Muscle layer of colon (tissue), 2 donors: Measurements from ENCODE around the gene STMP1.

Experiments used
- H3K27ac ChIP-seq: one replicate; pipeline ENCODE4 v1.7.0; 2013; ENCODE audit warnings: low read depth, mild to moderate bottlenecking, low read length, moderate library complexity
- H3K27me3 ChIP-seq, 2 donors: one replicate each; pipeline ENCODE4 v1.7.0; 2013; ENCODE audit warnings: low read length in 2 of 2, mild to moderate bottlenecking in 2 of 2; ENCODE audit not compliant: insufficient read depth in 2 of 2, control insufficient read depth in 1 of 2
- H3K36me3 ChIP-seq: one replicate; pipeline ENCODE4 v1.7.0; 2013; ENCODE audit warnings: mild to moderate bottlenecking, low read length; ENCODE audit not compliant: insufficient read depth
- H3K4me1 ChIP-seq: one replicate; pipeline ENCODE4 v1.7.0; 2013; ENCODE audit warnings: mild to moderate bottlenecking, low read length; ENCODE audit not compliant: insufficient read depth
- H3K4me3 ChIP-seq, 2 donors: one replicate each; pipeline ENCODE4 v1.7.0; 2013; ENCODE audit warnings: low read length in 2 of 2, low read depth in 1 of 2, mild to moderate bottlenecking in 1 of 2, moderate library complexity in 1 of 2
- H3K9ac ChIP-seq: one replicate; pipeline ENCODE4 v1.7.0; 2013; ENCODE audit warnings: low read length
- H3K9me3 ChIP-seq: one replicate; pipeline ENCODE4 v1.7.0; 2013; ENCODE audit warnings: mild to moderate bottlenecking, low read length
- donor health status: abdominal sarcoma.
- donor health status: Adenocarcinoma of cecum.

The STMP1 gene

GRCh38 chr7:135706038-135706742 lies 43.9 kb downstream of the STMP1 start:
- Histone ChIP-seq H3K4me3 (no peak overlapping the region), H3K9me3 (no peaks in the 10 kb centered on the region), H3K9ac (no peak overlapping the region), H3K27ac (no peak overlapping the region), H3K27me3 (no peaks in the 10 kb centered on the region), H3K4me1 (no peaks in the 10 kb centered on the region), H3K36me3 (no peaks in the 10 kb centered on the region)

- Histone ChIP-seq H3K27me3 (no peaks in the 10 kb centered on the region), H3K4me3 (no peak overlapping the region), H3K4me1 (no peaks in the 10 kb centered on the region), H3K27ac (no peak overlapping the region), H3K36me3 (no peaks in the 10 kb centered on the region), H3K9me3 (no peaks in the 10 kb centered on the region), H3K9ac (no peak overlapping the region)
Measured at GRCh38 chr7:135706858-135707569, 44.7 kb downstream of the STMP1 start.

DNA sequence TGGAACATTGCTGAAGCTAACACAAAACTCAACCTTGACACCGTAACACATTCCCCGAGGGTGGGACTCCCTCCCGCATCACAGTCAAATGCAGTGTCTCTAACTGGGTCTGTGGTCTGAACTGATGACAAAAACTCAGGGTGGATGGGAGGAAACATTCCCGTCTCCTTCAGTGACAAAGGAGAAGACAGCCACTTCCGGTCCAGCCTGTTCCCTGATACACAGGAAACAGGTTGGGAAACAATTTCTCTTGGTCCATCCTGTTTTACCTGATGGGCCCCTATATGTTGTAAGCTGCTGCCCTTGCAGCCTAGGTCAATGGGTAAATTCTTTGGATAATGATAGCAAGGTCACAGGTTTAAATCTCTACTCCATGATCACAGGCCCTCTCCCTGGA lies 45.3 kb downstream of the STMP1 start:
- no peak overlapping the region for H3K27ac ChIP-seq
- H3K4me1 ChIP-seq: no peaks in the 10 kb centered on the region
- no peak overlapping the region for H3K4me3 ChIP-seq
- no peaks in the 10 kb centered on the region for H3K27me3 ChIP-seq
- no peaks in the 10 kb centered on the region for H3K36me3 ChIP-seq
- H3K9me3 ChIP-seq: no peaks in the 10 kb centered on the region
- no peak overlapping the region for H3K9ac ChIP-seq

GRCh38 chr7:135708041-135708440 lies 45.7 kb downstream of the STMP1 start:
- no peak overlapping the region for H3K27ac ChIP-seq

GRCh38 chr7:135709508-135709907 lies 47.2 kb downstream of the STMP1 start:
- no peaks in the 10 kb centered on the region for H3K9me3 ChIP-seq
- H3K4me3 ChIP-seq: no peak overlapping the region
- H3K36me3 ChIP-seq: no peaks in the 10 kb centered on the region
- no peak overlapping the region for H3K9ac ChIP-seq
- H3K27me3 ChIP-seq: no peaks in the 10 kb centered on the region
- H3K27ac ChIP-seq: no peak overlapping the region
- H3K4me1 ChIP-seq: no peaks in the 10 kb centered on the region

More at GRCh38 chr7:135708041-135708440, 45.7 kb downstream of the STMP1 start:
- H3K9ac ChIP-seq: no peak overlapping the region
- no peak overlapping the region for H3K4me3 ChIP-seq
- H3K27me3 ChIP-seq: no peaks in the 10 kb centered on the region
- no peaks in the 10 kb centered on the region for H3K4me1 ChIP-seq
- no peaks in the 10 kb centered on the region for H3K9me3 ChIP-seq
- H3K36me3 ChIP-seq: no peaks in the 10 kb centered on the region

DNA sequence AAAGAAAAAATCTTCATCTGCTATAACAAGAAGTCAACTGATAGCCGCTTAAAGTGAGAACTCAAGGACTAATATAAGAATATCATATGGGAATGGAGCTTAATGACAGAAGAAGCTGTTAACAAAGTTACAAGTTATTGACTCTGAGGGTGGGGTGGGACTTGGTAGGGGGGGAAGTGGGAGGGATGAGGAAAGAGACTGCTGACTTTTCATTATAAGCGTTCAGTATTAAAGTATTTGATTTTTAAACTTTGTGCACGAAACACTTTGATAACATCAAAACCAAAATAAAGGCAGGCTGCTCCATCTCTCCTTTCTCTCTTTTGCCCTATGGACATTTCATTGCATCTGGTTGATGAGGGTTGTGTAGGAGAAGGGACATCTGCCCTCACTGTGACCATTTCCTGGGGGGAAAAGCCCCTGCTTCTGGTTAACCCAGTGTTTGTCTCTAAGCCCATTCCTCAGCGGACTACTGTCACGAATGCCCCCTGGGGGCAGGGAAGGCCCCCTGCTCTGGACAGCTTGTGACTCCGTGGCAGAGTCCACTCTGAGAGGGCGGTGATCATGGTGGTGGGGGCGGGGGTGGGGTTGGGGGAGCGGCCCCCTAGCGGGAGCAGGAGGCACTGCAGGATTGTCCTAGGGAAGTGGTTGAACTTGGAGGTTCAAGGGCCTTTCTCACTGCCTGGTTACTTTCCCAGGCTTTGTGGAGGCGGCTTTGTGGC lies 48.3 kb downstream of the STMP1 start:
- Histone ChIP-seq H3K27me3 (no peaks in the 10 kb centered on the region), H3K4me1 (no peaks in the 10 kb centered on the region), H3K36me3 (no peaks in the 10 kb centered on the region), H3K9ac (no peak overlapping the region), H3K9me3 (no peaks in the 10 kb centered on the region), H3K4me3 (no peak overlapping the region), H3K27ac (no peak overlapping the region)

- H3K36me3 ChIP-seq: no peaks in the 10 kb centered on the region
- no peaks in the 10 kb centered on the region for H3K27me3 ChIP-seq
- no peaks in the 10 kb centered on the region for H3K9me3 ChIP-seq
- H3K27ac ChIP-seq: no peak overlapping the region
- no peaks in the 10 kb centered on the region for H3K4me1 ChIP-seq
- no peak overlapping the region for H3K9ac ChIP-seq
- H3K4me3 ChIP-seq: no peak overlapping the region
Measured at GRCh38 chr7:135711139-135711469, 48.8 kb downstream of the STMP1 start.

GRCh38 chr7:135712182-135712782 lies 50.0 kb downstream of the STMP1 start:
- Histone ChIP-seq H3K27ac (no peak overlapping the region), H3K36me3 (no peaks in the 10 kb centered on the region), H3K4me1 (peaks cover 6% of the 10 kb centered on the region), H3K9me3 (no peaks in the 10 kb centered on the region), H3K9ac (no peak overlapping the region), H3K4me3 (no peak overlapping the region), H3K27me3 (no peaks in the 10 kb centered on the region)

- no peaks in the 10 kb centered on the region for H3K9me3 ChIP-seq
- no peaks in the 10 kb centered on the region for H3K27me3 ChIP-seq
- no peaks in the 10 kb centered on the region for H3K36me3 ChIP-seq
- H3K9ac ChIP-seq: no peak overlapping the region
- no peak overlapping the region for H3K27ac ChIP-seq
- peaks cover 6% of the 10 kb centered on the region for H3K4me1 ChIP-seq
- no peak overlapping the region for H3K4me3 ChIP-seq
Measured at GRCh38 chr7:135712796-135713195, 50.5 kb downstream of the STMP1 start.

DNA sequence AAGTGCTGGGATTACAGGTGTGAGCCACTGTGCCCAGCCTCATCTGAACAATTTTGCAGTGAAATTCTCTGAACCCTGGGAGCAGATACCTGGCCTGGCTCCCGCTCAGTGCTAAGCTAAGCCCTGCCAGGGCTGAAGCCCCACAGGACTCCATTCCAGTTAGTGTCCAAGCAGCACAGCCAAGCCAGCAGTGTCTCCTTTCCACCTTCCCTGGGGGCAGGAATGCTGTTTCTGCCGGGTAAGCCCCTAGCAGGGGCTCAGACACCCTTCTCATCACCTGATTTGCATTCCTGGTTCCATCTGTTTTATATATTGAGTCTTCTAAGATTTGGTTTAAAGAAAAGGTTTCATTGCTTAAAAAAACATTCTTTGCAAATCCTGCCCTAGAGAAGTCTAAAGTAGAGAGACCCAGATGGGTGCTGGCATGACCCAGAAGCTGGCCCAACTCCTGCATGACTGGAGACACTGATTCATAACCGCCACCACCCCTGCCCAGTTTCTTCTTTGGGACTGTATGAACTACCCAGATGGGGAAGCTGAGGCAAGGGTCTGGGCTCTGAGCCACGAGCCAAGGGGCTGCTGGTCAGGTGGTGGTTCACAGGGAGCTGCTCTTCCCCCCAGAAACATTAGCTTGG lies 51.6 kb downstream of the STMP1 start:
- Histone ChIP-seq H3K27me3 (no peaks in the 10 kb centered on the region), H3K9ac (no peak overlapping the region), H3K4me3 (no peak overlapping the region), H3K4me1 (peaks cover 6% of the 10 kb centered on the region), H3K9me3 (no peaks in the 10 kb centered on the region), H3K36me3 (no peaks in the 10 kb centered on the region), H3K27ac (no peak overlapping the region)

DNA sequence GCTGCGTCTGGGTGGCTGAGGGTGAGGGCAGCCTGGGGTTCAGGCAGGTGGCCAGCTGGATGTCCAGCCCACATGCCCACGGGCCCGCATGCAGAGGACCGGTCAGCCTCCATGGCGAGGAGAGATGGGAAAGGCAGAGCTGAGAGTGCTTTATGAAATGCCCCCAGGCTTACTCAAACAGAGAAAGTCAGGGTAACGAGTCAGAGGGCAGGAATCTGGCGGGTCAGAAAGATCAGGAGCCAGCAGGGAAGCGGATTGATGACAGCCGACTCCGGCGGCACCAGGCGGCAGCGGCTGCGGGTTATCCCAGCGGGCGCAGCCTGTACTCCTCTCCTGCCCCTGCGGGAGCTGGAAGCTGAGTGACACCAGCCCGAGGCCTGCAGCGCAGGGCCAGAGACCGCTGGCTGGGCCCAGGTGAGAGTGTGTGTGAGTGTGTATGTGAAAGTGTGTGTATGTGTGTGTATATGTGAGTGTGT lies 52.3 kb downstream of the STMP1 start:
- Histone ChIP-seq H3K36me3 (no peaks in the 10 kb centered on the region), H3K4me1 (peaks cover 6% of the 10 kb centered on the region), H3K27ac (no peak overlapping the region), H3K9me3 (no peaks in the 10 kb centered on the region), H3K27me3 (no peaks in the 10 kb centered on the region), H3K9ac (no peak overlapping the region), H3K4me3 (no peak overlapping the region)
